IPS-11a (cell line): Measurements from ENCODE around the gene JPT1.
A peak's percentile ranks its signal among the peaks of the same experiment; 100 is the strongest.
"Not testable (repeated sequence)": the region's sequence is repeated elsewhere in the genome, so short reads cannot be mapped to it uniquely, and the experiment has no call there.

Source experiments
- H3K4me3 ChIP-seq: one replicate; pipeline ENCODE4 v1.5.1; 2013; ENCODE audit warnings: low read depth, low read length, control low read depth

JPT1 gene, protein sequence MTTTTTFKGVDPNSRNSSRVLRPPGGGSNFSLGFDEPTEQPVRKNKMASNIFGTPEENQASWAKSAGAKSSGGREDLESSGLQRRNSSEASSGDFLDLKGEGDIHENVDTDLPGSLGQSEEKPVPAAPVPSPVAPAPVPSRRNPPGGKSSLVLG

DNA sequence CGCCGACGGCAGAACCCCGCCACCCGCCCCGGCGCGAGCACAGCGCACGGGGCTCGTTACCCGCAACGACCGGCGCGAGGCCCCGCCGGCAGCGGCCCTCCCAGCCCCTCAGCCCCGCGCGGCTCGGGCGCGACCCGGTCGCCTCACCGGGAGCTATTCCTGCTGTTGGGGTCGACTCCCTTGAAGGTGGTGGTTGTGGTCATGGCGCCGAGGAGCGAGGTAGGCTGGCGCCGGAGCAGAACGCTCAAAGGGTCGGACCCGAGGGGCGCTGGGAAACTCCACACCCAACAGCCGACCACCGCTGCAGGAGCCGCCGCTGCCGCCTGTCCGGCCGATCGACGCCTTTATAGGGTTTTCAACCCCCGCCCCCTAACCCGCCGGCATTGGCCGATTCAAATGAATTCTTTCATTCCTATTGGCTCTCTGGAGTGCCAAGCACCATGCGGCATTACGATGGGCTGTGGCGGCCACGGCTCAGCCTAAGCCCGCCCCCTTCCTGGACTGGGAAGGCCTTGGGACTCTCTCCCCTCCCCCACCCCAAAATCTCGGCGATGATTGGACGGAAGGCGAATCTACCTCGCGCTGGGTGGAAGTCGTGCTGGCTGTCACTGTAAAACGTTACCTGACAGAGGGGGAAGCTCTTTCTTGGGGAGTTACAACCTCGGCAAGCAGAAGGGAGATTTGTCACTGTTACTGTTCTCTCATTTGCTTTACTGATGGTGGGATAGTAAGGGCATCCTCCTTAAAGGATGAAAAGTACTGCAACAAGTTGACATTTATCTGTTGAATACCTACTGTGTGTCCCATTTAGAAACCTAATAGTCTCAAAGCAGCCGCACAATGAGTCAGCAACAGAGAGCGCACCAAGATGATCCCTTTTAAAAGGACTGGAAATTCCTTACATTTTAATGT, at the start of gene JPT1:
Gene JPT1 (minus strand): TSS at position 318 of the 912 bp plus-strand sequence. CDS start 115 bp downstream, at position 203.
- H3K4me3 ChIP-seq = peak within 1 kb of the TSS; percentile 97

GRCh38 chr17:75199886-75200618, 45.7 kb upstream of the JPT1 start:
- H3K4me3 ChIP-seq = no peak overlapping the region

GRCh38 chr17:75194879-75195278, 40.6 kb upstream of the JPT1 start:
- no peak overlapping the region for H3K4me3 ChIP-seq

- no peak overlapping the region for H3K4me3 ChIP-seq
Observed at GRCh38 chr17:75191584-75191983, 37.3 kb upstream of the JPT1 start.

DNA sequence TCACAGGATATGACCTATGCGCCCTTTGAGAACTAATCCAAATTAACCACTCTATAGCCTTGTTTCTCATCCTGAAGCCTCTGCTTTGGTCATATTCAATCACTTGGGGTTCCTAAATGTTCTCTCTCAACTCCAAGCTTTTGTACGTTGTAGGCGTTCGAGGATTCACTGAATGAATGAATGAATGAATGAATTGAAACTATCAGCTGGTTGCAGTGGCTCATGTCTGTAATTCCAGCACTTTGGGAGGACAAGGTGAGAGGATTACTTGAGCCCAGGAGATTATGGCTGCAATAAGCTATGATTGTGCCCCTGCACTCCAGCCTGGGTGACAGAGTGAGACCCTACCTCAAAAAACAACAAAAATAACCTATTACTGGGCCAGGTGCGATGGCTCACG, 34.3 kb upstream of the JPT1 start:
- H3K4me3 ChIP-seq = no peak overlapping the region

DNA sequence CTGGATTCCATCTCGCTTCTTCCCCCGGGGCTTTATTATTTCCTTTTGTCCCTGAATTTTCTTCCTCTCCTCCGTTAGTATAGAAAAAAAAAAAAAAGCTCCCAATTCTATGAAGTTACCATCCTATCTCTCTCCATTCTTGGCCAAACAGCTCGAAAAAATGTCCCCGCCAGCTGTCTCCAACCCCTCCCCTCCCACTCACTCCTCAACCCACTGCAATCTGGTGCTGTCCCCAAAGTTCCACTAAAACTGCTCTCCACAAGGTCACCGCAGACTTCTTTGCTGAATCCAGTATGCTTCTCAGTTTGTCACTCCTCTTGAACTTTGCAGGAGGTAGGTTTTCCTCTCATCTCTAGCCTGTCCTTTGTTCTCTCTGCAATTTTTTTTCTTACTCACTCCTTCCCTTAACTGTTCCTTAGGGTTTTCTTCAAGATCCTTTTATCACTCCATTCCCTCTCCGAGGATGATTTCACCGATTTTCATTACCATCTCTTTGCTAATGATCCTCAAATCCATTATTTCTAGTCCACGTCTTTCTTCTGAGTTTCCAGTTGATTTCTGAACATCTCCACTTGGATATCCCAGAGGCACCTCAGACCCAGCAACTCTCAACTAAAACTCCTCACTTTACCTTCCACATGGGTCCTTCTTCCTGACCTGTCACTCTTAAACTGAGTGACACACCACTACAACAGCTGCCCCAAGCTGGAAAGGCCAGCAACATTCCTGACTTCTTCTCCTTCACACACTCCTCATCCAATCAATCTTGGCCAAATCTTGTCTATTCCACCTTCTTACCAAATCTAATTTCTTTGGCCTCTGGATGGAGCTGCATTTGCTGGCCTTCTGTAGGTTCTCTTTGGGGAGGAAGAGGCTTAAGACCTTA, 29.9 kb upstream of the JPT1 start:
- H3K4me3 ChIP-seq = no peak overlapping the region

DNA sequence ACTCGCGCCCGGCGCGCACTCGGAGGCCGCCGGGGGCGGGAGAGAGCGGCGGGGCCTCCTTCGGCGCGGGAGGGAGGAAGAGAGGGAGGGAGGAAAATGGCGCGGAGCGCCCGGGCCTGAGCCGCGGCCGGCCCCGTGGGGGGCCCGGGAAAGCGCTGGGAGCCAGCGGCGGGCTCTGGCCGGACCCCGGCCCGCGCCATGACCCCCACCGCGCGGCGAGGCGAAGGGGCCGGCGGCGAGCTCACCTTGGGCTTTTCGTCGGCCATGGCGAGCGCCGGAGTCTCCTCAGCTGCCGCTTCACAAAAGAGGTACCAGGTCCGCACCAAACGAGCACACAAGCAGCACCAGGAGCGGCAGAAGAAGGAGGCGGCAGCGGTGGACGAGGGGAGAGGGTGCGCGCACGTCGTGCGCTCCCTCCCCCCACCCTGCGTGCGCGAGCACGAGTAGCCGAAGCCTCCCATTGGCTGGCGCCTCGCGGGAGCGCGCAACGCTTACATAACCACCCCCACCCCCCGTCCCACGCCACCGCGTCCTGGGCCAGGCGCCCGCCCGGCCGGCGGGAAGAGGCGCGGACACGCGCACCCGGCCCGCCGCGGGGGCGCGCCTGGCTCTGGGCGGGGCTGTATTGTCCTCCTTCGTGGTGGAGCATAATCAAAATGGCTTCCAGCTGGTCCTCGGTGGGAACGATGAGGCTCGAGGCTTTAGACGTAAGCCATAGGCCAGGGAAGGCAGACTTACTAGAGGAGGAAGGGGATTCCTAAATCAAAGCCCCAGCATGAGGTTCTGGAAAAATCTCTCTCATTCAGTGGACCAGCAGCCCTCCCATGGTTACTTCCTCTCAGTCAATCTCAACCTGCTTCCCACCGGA, 28.5 kb upstream of the JPT1 start, which contains the start of gene SUMO2:
Gene SUMO2 (minus strand): TSS at position 391 of the 868 bp plus-strand sequence. CDS start 125 bp downstream, at position 266.
- H3K4me3 ChIP-seq = peak within 1 kb of the TSS; percentile 89

DNA sequence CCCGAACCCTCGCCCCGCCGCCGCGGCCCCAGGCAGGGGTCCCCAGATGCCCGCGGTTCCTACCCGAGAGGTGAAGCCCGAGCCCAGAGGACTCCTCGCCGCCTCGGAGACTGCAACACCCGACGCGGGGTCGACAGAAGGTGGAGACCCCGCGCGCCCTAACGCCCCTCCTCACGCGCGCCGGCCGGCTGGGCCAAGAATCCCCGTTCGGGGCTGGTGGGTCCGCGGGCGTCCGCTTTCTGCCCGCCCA, 27.9 kb upstream of the JPT1 start:
- peak overlapping the region; percentile 89 for H3K4me3 ChIP-seq

- peak overlapping the region; percentile 89 for H3K4me3 ChIP-seq
Observed at GRCh38 chr17:75181608-75182318, 27.5 kb upstream of the JPT1 start.

DNA sequence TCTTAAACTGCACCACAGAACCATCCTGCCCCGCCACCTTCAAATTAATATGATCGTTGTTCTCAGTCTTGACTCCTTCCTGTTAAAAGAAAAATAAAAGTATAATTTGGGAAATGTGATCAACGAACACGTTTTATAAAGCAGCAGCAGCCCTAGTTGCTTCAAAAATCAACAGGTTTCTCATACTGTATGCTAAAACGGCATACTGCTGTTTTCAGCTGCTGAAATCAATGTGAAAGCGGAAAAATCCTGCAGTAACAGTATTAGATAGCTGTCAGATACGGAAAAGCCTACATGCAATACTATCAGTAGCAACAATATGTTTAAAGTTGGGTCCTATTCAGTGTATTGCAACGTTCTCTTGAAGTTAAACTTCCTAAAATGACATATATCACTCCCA, 26.8 kb upstream of the JPT1 start:
- peak overlapping the region; percentile 89 for H3K4me3 ChIP-seq

- no peak overlapping the region for H3K4me3 ChIP-seq
Observed at GRCh38 chr17:75178453-75178852, 24.1 kb upstream of the JPT1 start.

GRCh38 chr17:75176625-75177024, 22.3 kb upstream of the JPT1 start:
- H3K4me3 ChIP-seq = no peak overlapping the region

- no peak overlapping the region for H3K4me3 ChIP-seq
Observed at GRCh38 chr17:75174996-75175395, 20.7 kb upstream of the JPT1 start.

GRCh38 chr17:75173526-75173925, 19.2 kb upstream of the JPT1 start:
- no peak overlapping the region for H3K4me3 ChIP-seq

DNA sequence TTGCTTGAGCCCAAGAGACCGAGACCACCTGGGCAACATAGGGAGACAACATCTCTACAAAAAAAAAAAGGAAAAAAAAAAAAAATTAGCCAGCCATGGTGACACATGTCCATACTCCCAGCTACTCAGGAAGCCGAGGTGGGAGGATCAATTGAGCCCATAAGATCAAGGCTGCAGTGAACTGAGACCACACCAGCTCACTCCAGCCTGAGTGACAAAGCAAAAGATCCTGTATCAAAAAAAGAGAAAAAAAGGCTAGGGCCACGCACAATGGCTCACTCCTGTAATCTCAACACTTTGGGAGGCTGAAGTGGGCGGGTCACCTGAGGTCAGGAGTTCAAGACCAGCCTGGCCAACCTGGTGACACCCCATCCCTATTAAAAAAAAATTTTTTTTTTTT, 14.7 kb upstream of the JPT1 start:
- H3K4me3 ChIP-seq = no peak overlapping the region

- not testable (repeated sequence) for H3K4me3 ChIP-seq
Observed at GRCh38 chr17:75164606-75165005, 10.3 kb upstream of the JPT1 start.

- H3K4me3 ChIP-seq = no peak overlapping the region
Observed at GRCh38 chr17:75163074-75163473, 8.8 kb upstream of the JPT1 start.

DNA sequence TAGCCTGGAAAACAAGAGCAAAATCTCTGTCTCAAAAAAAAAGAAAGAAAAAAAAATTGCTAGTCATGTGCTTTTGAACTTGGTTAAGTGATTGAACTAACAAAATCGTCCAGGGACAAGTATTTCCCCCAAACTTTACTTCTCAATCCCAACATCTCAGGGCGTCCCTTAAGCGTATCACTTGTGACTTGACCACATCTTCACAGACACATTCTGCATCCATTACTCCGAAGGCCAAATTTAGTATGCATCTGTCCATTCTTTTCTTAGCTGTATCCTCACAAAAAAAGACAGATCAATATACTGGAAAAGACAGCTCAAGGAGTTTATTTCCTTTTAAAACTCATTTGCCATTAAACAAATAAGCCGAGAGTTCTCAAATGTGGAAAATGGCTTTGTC, 5.9 kb upstream of the JPT1 start:
- no peak overlapping the region for H3K4me3 ChIP-seq
